ENCODE results near the gene HCST. TPM values are rescaled to one million over a fixed set of nuclear protein-coding genes. Genes with fewer than 3 reads are reported as not detected.

The HCST gene
- total RNA-seq, 1 donor from 2014 or later: 1.8 TPM

DNA sequence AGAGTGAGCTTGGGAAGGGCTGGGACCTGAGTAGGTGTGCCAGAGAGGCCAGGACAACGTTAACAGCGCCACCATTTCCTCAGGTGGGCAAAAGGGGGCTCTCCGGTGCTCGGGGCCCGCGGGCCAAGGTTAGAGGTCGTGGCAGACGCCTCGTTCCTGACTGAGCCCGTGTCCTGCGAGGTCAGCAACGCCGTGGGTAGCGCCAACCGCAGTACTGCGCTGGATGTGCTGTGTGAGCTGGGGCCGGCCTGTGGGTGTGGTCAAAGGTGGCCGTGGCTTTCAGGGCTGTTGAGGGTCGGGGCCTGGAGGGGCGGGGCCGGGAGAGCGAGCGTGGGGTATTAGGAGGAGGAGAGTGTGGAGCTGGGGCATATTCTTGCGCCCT is 41.9 kb upstream of the HCST start:
- no peaks in the 10 kb centered on the region for H3K4me1 ChIP-seq (ENCODE audit: insufficient read depth, low read length)
- H3K9ac ChIP-seq (ENCODE audit: low read length): no peak overlapping the region
- no peak overlapping the region for H3K27ac ChIP-seq (ENCODE audit: low read depth, low read length)
- H3K4me3 Mint-ChIP-seq (ENCODE audit: unreplicated experiment): no peak overlapping the region
- no peak overlapping the region for H3K27ac Mint-ChIP-seq (ENCODE audit: unreplicated experiment)
- H3K36me3 Mint-ChIP-seq (ENCODE audit: low read depth, unreplicated experiment): peaks cover 5% of the 10 kb centered on the region
- H3K27me3 ChIP-seq (ENCODE audit: insufficient read depth, low read length): peaks cover 43% of the 10 kb centered on the region
- TF ChIP-seq EZH2 (IDR thresholded peaks at IDR 0.05; ENCODE audit: insufficient read depth, low read length): no peak
- TF ChIP-seq, protein P1, sequence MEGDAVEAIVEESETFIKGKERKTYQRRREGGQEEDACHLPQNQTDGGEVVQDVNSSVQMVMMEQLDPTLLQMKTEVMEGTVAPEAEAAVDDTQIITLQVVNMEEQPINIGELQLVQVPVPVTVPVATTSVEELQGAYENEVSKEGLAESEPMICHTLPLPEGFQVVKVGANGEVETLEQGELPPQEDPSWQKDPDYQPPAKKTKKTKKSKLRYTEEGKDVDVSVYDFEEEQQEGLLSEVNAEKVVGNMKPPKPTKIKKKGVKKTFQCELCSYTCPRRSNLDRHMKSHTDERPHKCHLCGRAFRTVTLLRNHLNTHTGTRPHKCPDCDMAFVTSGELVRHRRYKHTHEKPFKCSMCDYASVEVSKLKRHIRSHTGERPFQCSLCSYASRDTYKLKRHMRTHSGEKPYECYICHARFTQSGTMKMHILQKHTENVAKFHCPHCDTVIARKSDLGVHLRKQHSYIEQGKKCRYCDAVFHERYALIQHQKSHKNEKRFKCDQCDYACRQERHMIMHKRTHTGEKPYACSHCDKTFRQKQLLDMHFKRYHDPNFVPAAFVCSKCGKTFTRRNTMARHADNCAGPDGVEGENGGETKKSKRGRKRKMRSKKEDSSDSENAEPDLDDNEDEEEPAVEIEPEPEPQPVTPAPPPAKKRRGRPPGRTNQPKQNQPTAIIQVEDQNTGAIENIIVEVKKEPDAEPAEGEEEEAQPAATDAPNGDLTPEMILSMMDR (IDR thresholded peaks at IDR 0.05; ENCODE audit: insufficient read depth, low read depth, low read length): no peak
- no peak for DNase-seq (ENCODE audit: low read depth)
- H4K20me1 ChIP-seq (ENCODE audit: insufficient read depth, low read length): no peaks in the 10 kb centered on the region
- no peak overlapping the region for H3K4me2 ChIP-seq (ENCODE audit: low read length)
- no peak for FAIRE-seq
- H3K9me3 ChIP-seq (ENCODE audit: insufficient read depth, low read depth, low read length): no peaks in the 10 kb centered on the region
- H3K79me2 ChIP-seq (ENCODE audit: insufficient read depth, low read length): no peaks in the 10 kb centered on the region
- H3K9me3 Mint-ChIP-seq (ENCODE audit: unreplicated experiment): no peaks in the 10 kb centered on the region
- H3K4me1 Mint-ChIP-seq (ENCODE audit: low read depth, unreplicated experiment): no peaks in the 10 kb centered on the region
- no peaks in the 10 kb centered on the region for H3K36me3 ChIP-seq (ENCODE audit: insufficient read depth, low read length)
- no peak overlapping the region for H2AFZ ChIP-seq (ENCODE audit: low read depth, low read length)
- H3K4me3 ChIP-seq (ENCODE audit: insufficient read depth, low read depth, low read length): no peak overlapping the region
- H3K27me3 Mint-ChIP-seq (ENCODE audit: low read depth, unreplicated experiment): peaks cover 68% of the 10 kb centered on the region

DNA sequence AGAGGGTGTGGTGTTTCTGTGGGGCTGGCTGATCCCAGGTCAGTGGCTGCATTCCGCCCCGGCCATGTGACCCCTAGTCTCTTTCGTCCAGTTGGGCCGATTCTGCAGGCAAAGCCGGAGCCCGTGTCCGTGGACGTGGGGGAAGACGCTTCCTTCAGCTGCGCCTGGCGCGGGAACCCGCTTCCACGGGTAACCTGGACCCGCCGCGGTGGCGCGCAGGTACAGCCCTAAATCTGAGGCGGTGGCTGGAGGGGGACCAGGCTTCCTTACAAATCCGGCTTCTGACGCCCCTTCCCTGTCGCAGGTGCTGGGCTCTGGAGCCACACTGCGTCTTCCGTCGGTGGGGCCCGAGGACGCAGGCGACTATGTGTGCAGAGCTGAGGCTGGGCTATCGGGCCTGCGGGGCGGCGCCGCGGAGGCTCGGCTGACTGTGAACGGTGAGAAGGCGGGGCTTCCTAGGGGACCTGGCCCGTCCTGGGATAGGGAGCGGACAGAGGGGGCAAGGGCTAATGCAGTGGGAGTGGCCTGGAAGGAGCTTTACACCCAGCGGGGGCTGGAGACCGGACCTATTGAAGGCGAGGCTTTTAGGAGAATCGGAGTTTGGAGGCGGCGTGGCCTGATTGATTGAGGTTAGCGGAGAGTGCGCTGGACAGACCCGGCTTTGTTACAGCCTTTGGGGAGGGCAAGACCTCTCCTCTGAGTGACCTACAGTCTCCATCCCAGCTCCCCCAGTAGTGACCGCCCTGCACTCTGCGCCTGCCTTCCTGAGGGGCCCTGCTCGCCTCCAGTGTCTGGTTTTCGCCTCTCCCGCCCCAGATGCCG is 41.3 kb upstream of the HCST start:
- no peak overlapping the region for H3K27ac ChIP-seq (ENCODE audit: low read depth, low read length)
- FAIRE-seq (no peak), DNase-seq (ENCODE audit: low read depth) (no peak)
- no peaks in the 10 kb centered on the region for H3K9me3 Mint-ChIP-seq (ENCODE audit: unreplicated experiment)
- no peak overlapping the region for H3K27ac Mint-ChIP-seq (ENCODE audit: unreplicated experiment)
- no peaks in the 10 kb centered on the region for H3K79me2 ChIP-seq (ENCODE audit: insufficient read depth, low read length)
- no peaks in the 10 kb centered on the region for H3K9me3 ChIP-seq (ENCODE audit: insufficient read depth, low read depth, low read length)
- no peaks in the 10 kb centered on the region for H3K4me1 Mint-ChIP-seq (ENCODE audit: low read depth, unreplicated experiment)
- H3K4me2 ChIP-seq (ENCODE audit: low read length): no peak overlapping the region
- no peak overlapping the region for H3K9ac ChIP-seq (ENCODE audit: low read length)
- peaks cover 70% of the 10 kb centered on the region for H3K27me3 Mint-ChIP-seq (ENCODE audit: low read depth, unreplicated experiment)
- peak overlapping the region; percentile 56 for H3K4me3 Mint-ChIP-seq (ENCODE audit: unreplicated experiment)
- TF ChIP-seq EZH2 (IDR thresholded peaks at IDR 0.05; ENCODE audit: insufficient read depth, low read length): peak; percentile 64
- TF ChIP-seq, protein P1 (IDR thresholded peaks at IDR 0.05; ENCODE audit: insufficient read depth, low read depth, low read length): no peak
- no peak overlapping the region for H3K4me3 ChIP-seq (ENCODE audit: insufficient read depth, low read depth, low read length)
- no peaks in the 10 kb centered on the region for H4K20me1 ChIP-seq (ENCODE audit: insufficient read depth, low read length)
- H2AFZ ChIP-seq (ENCODE audit: low read depth, low read length): no peak overlapping the region
- no peaks in the 10 kb centered on the region for H3K36me3 ChIP-seq (ENCODE audit: insufficient read depth, low read length)
- H3K36me3 Mint-ChIP-seq (ENCODE audit: low read depth, unreplicated experiment): peaks cover 5% of the 10 kb centered on the region
- peaks cover 38% of the 10 kb centered on the region for H3K27me3 ChIP-seq (ENCODE audit: insufficient read depth, low read length)
- H3K4me1 ChIP-seq (ENCODE audit: insufficient read depth, low read length): no peaks in the 10 kb centered on the region

DNA sequence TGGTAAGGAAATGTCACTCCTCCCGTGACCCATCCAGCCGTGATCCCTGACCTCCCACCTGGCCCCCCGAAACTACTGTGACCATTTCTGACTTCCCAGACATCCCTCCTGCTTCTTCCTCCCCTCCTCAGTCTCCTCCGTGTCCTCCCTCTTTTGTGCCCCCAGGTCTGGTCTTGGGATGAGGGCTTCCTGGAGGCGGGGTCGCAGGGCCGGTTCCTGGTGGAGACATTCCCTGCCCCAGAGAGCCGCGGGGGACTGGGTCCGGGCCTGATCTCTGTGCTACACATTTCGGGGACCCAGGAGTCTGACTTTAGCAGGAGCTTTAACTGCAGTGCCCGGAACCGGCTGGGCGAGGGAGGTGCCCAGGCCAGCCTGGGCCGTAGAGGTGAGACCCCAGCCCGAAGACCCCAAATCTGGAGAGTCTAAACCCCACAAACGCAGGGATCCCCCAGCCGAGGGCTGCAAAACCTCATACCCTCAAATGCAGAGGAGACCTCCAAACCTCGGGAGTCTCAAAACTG is 40.6 kb upstream of the HCST start:
- Histone ChIP-seq H3K4me3 (ENCODE audit: insufficient read depth, low read depth, low read length) (no peak overlapping the region), H3K27me3 (ENCODE audit: insufficient read depth, low read length) (peaks cover 32% of the 10 kb centered on the region), H3K36me3 (ENCODE audit: insufficient read depth, low read length) (no peaks in the 10 kb centered on the region), H4K20me1 (ENCODE audit: insufficient read depth, low read length) (no peaks in the 10 kb centered on the region), H2AFZ (ENCODE audit: low read depth, low read length) (no peak overlapping the region), H3K27ac (ENCODE audit: low read depth, low read length) (no peak overlapping the region), H3K4me2 (ENCODE audit: low read length) (no peak overlapping the region), H3K79me2 (ENCODE audit: insufficient read depth, low read length) (no peaks in the 10 kb centered on the region), H3K9me3 (ENCODE audit: insufficient read depth, low read depth, low read length) (no peaks in the 10 kb centered on the region), H3K4me1 (ENCODE audit: insufficient read depth, low read length) (no peaks in the 10 kb centered on the region), H3K9ac (ENCODE audit: low read length) (no peak overlapping the region)
- Mint-ChIP-seq H3K27ac (ENCODE audit: unreplicated experiment) (no peak overlapping the region), H3K4me3 (ENCODE audit: unreplicated experiment) (no peak overlapping the region), H3K27me3 (ENCODE audit: low read depth, unreplicated experiment) (peaks cover 76% of the 10 kb centered on the region), H3K4me1 (ENCODE audit: low read depth, unreplicated experiment) (no peaks in the 10 kb centered on the region), H3K36me3 (ENCODE audit: low read depth, unreplicated experiment) (peaks cover 5% of the 10 kb centered on the region), H3K9me3 (ENCODE audit: unreplicated experiment) (no peaks in the 10 kb centered on the region)
- FAIRE-seq (no peak), DNase-seq (ENCODE audit: low read depth) (no peak)
- TF ChIP-seq, protein P1 (IDR thresholded peaks at IDR 0.05; ENCODE audit: insufficient read depth, low read depth, low read length): no peak
- no peak for TF ChIP-seq EZH2 (IDR thresholded peaks at IDR 0.05; ENCODE audit: insufficient read depth, low read length)
